PC-9 (cell line): ENCODE results near the gene ZC3H12C.

Experiments used
- EZH2 ChIP-seq: fragments of 200-600 bp; sonication (generic); IDR thresholded peaks from 2 replicates; pipeline ENCODE4 v1.8.0; 2017; ENCODE audit warnings: antibody characterized with exemption, low read depth
- TF ChIP-seq, protein P1 (sequence below): fragments of 200-600 bp; sonication (generic); conservative IDR thresholded peaks from 2 replicates; pipeline ENCODE4 v1.6.1; 2017; ENCODE audit warnings: mixed run types, antibody characterized with exemption, mild to moderate bottlenecking, moderate library complexity

DNA sequence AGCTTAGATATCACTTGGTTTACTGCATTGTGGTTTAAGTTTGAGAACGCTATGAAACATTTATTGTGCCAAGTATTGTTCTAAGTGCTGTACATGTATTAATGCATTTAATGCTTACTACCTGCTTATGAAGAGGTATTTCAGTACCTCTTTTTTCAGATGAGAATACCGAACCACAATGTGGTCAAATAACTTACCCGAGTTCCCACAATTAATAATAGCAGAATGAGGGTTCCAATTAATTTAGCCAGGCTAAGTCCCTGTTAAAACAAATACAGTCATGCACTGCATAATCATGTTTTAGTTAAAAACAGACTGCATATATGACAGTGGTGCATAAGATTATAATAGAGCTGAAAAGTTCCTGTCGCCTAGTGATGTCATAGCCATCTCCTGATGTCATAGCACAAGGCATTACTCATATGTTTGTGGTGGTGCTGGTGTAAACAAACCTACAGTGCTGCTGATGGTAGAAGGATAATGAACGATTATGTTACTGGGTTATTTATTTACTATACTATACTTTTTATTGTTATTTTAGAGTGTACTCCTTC is 4.3 kb downstream of the ZC3H12C start:
- TF ChIP-seq, protein P1, sequence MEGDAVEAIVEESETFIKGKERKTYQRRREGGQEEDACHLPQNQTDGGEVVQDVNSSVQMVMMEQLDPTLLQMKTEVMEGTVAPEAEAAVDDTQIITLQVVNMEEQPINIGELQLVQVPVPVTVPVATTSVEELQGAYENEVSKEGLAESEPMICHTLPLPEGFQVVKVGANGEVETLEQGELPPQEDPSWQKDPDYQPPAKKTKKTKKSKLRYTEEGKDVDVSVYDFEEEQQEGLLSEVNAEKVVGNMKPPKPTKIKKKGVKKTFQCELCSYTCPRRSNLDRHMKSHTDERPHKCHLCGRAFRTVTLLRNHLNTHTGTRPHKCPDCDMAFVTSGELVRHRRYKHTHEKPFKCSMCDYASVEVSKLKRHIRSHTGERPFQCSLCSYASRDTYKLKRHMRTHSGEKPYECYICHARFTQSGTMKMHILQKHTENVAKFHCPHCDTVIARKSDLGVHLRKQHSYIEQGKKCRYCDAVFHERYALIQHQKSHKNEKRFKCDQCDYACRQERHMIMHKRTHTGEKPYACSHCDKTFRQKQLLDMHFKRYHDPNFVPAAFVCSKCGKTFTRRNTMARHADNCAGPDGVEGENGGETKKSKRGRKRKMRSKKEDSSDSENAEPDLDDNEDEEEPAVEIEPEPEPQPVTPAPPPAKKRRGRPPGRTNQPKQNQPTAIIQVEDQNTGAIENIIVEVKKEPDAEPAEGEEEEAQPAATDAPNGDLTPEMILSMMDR, result no peak
- no peak for TF ChIP-seq EZH2
